Loucy (cell line): ENCODE results near the gene KIF2C.

ENCODE experiments used
- EZH2phosphoT487 ChIP-seq: fragments of 200-600 bp; IDR thresholded peaks from 2 replicates; pipeline ENCODE4 v1.6.1; 2018; ENCODE audit warnings: antibody characterized with exemption, mild to moderate bottlenecking, moderate library complexity, borderline replicate concordance
- TF ChIP-seq, protein P1 (sequence below): fragments of 200-600 bp; sonication (generic); conservative IDR thresholded peaks from 2 replicates; pipeline ENCODE4 v1.5.1; 2014; ENCODE audit warnings: mild to moderate bottlenecking, antibody characterized with exemption, low read length

DNA sequence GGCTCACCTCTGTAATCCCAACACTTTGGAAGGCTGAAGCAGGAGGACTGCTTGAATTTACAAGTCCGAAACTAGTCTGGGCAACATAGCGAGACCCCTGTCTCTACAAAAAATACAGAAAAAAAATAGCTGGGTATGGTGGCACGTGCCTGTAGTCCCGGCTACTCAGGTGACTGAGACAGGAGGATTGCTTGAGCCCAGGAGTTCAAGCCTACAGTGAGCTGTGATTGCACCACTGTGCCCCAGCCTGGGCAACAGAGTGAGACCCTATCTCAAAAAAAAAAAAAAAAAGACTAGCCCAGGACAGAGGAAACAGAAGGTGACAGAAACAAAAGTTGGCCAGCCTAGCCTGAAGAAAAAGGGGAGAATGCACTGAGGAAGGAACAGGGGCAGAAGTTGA is 44.0 kb upstream of the KIF2C start:
- TF ChIP-seq, protein P1, sequence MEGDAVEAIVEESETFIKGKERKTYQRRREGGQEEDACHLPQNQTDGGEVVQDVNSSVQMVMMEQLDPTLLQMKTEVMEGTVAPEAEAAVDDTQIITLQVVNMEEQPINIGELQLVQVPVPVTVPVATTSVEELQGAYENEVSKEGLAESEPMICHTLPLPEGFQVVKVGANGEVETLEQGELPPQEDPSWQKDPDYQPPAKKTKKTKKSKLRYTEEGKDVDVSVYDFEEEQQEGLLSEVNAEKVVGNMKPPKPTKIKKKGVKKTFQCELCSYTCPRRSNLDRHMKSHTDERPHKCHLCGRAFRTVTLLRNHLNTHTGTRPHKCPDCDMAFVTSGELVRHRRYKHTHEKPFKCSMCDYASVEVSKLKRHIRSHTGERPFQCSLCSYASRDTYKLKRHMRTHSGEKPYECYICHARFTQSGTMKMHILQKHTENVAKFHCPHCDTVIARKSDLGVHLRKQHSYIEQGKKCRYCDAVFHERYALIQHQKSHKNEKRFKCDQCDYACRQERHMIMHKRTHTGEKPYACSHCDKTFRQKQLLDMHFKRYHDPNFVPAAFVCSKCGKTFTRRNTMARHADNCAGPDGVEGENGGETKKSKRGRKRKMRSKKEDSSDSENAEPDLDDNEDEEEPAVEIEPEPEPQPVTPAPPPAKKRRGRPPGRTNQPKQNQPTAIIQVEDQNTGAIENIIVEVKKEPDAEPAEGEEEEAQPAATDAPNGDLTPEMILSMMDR, result no peak
- TF ChIP-seq EZH2phosphoT487, result no peak
